SIG-M5 (cell line): ENCODE measurements around the gene TMEM255B.

Experiments
- DNase-seq: peaks from one replicate; lab custom pipeline; 2025; lab: John Stamatoyannopoulos, UW

Gene TMEM255B

GRCh38 chr13:113834496-113835200, 75.6 kb downstream of the TMEM255B start:
- no peak for DNase-seq

- DNase-seq, result no peak
These were observed 76.6 kb downstream of the TMEM255B start for GRCh38 chr13:113835461-113836270.

GRCh38 chr13:113836768-113837559, 77.9 kb downstream of the TMEM255B start:
- DNase-seq, result no peak

DNA sequence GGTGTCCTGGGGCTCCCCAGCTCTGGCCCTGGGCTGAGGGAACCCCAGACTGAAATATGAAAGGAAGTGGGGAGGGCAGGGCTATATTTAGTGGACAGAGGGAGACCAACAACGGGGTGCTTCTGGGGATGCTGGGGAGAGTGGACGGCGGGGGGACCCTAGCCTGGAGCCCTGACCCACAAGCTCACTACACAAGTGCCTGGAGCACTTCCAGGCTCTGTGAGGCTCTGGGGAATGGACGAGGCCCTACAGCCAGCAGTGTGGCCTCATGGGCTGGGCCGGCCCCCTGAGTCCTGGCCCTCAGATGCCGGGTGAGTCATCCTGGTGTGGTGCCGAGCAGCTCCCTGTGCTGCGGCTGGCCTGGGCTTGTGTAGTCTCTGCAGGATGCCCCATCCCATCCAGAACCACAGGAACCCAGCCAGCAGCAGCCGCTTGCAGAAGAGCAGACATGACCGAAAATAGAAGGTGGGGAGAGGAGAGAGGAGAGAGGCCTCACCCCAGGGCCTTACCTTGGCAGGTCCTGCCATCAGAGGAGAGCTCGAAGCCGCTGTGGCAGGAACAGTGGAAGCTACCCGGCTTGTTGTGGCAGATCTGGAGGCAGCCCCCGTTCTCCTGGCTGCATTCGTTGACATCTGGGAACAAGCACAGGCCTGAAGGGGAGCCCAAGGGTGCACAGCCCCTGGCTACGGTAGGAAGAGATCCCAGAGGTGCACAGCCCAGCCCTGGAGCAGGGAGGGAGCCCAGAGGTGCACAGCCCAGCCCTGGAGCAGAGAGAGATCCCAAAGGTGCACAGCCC, 78.7 kb downstream of the TMEM255B start:
- no peak for DNase-seq

DNA sequence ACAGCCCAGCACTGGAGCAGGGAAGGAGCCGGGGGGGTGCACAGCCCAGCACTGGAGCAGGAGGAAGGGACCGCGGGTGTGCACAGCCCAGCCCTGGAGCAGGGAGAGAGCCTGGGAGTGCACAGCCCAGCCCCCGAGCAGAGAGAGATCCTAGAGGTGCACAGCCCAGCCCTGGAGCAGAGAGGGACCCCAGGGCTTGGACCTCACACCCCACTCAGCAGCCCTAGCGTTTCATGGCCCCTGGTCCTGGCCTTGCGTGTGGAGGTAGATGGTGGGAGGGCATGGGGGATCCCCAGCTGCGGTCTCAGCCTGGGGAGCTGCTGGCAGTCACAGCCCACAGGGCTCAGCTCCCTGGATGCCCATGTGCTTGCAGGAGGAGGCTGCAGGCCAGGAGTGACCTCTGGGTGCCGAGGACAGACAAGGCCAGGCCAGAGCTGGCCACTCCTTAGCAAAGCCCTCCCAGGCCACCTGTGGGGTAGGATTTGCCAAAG, 79.7 kb downstream of the TMEM255B start:
- no peak for DNase-seq

- DNase-seq, result no peak
These were observed 80.6 kb downstream of the TMEM255B start for GRCh38 chr13:113839536-113840204.

- no peak for DNase-seq
These were observed 81.7 kb downstream of the TMEM255B start for GRCh38 chr13:113840541-113841352.

DNA sequence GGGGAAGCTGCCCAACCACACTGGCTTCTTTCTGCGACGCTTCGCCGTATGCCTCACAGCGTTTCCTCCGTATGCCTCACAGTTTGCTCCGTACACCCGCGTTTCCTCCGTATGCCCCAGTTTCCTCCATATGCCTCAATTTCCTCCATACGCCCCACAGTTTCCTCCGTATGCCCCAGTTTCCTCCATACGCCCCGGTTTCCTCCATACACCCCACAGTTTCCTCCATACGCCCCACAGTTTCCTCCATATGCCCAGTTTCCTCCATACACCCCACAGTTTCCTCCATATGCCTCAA, 82.3 kb downstream of the TMEM255B start:
- no peak for DNase-seq

GRCh38 chr13:113842336-113843062, 83.5 kb downstream of the TMEM255B start:
- DNase-seq, result no peak

DNA sequence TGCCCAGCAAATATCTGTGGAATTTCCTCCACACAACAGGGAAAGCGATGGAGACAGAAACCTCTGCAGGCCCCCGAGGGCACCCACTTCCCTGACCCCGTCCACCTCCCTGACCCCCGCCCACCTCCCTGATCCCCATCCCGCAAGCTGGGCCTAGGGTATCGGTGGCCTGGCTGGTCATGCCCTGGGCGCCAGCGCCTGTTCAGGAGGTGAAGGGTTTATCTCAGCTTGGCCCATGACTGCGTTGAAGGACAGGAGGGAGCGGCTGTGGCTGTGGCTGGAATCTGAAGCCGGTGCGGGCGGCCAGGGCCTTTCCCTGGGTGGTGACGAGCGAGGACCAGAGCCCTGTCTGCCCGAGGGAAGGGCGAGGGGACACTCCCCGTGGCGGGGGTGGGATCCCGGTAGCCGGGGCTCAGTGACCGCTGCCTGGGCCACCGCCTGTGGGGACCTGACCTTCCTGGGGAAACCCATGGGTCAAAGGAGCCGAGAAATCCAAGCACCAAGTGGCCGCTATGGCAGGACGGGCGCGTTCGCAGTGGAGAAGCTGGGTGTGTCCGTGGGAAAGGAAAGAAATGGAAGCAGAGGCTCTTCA, 84.1 kb downstream of the TMEM255B start:
- no peak for DNase-seq

GRCh38 chr13:113843864-113844556, 85.0 kb downstream of the TMEM255B start:
- no peak for DNase-seq

DNA sequence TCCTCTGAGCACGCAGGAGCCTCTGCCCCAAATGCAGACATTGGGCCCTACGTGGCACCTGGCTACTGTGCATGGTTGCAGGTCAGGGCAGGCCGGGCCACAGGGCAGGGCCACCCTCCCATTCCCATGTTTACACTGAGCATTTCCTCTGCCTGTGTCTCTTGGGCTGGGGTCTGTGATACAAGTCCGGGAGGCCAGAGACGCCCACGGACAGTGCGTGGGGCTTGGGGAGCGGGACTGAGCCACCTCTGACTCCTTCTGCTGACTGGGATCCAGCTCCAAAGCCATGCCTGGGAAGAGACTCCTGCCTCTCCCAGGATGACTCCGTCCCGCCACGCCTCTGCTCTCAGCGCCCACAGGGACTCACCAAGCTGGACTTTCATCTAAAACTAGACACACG, 86.0 kb downstream of the TMEM255B start:
- DNase-seq, result no peak

- no peak for DNase-seq
These were observed 87.0 kb downstream of the TMEM255B start for GRCh38 chr13:113845723-113846635.

GRCh38 chr13:113846636-113847318, 87.8 kb downstream of the TMEM255B start:
- no peak for DNase-seq

DNA sequence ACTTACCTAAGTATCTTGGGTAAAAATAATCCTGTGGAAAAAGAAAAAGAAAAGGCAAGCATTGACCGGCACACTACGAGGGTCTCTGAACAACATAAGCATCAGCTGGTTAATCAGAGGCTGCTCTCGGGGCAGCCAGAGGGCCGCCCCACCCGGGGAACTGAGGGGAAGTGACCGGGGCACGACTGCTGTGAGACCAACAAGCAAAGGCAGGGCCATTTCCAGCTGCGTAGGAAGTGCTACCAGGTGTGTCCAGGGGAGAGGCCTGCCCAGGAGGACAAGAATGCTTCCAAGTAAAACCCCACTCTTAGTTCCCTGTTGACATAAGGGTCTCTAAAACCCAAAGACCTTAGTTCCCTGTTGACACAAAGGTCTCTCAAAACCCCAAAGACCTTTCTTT, 89.0 kb downstream of the TMEM255B start:
- DNase-seq, result no peak

- DNase-seq, result no peak
These were observed 89.6 kb downstream of the TMEM255B start for GRCh38 chr13:113848431-113849260.
